HG02642 (cell line): Measurements from ENCODE around the gene ROBO1.

Experiments used
- ATAC-seq: cut with Tn5 transposase; IDR thresholded peaks from one replicate; pipeline ENCODE4 v1.9.1; 2021; ENCODE audit warnings: mild to moderate bottlenecking; ENCODE audit not compliant: unreplicated experiment, poor library complexity

ROBO1 gene

DNA sequence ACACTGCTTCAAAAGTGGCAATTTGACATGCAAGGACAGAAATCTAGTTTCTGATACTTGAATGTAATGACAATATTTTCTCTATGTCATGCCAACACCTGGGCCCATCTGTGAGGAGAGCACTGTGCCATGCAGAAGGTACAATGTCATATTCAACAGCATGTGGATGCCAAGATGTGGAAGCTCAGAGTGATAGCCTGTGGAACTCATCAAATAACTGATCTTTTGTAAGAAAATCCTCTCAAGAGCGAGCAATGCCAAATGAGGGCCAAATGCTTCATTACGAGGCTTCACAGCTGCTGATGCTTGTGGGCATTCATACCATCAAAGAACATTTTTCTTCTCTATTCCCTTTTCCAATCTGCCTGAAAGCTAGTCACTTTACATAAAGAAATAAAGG is 95.1 kb downstream of the ROBO1 start:
- ATAC-seq, result no peak

DNA sequence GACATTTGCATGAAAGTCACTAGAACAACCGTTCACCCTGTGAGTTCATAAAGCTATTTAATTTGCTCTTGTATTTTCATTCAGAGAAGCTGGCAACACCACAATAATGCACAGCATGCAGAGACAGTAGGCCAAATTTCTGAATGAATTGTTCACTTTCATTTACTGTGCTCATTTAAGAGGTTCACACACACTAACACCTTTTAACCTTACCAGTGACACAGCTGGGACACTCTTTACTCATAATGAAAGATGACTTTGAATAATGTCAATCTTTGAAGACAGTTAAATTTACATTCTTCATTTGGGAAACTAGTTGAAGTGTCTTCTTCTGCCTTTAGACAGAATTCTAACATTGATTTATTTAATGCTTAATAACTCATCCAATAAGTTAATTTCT is 95.7 kb downstream of the ROBO1 start:
- no peak for ATAC-seq

- no peak for ATAC-seq
These were observed 97.6 kb downstream of the ROBO1 start for GRCh38 chr3:79670178-79670577.

DNA sequence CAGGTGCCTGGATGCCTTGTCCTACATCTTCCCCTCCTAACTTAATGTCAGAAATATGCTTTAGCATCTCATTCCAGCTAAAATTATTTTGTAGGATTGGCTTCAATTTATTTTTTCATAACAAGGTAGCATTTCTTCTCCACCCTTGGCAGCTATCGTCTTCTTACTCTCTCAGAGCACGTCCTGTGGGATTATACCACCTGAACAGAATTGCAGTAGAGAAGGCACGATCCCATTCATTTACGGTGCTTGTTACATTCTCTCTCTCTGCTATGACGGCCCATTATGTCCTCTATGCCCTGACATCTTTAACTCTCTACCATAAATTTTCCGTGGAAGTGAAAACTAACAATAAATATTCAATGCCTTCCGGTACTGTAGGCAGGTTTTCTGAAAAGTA is 103.3 kb downstream of the ROBO1 start:
- no peak for ATAC-seq

DNA sequence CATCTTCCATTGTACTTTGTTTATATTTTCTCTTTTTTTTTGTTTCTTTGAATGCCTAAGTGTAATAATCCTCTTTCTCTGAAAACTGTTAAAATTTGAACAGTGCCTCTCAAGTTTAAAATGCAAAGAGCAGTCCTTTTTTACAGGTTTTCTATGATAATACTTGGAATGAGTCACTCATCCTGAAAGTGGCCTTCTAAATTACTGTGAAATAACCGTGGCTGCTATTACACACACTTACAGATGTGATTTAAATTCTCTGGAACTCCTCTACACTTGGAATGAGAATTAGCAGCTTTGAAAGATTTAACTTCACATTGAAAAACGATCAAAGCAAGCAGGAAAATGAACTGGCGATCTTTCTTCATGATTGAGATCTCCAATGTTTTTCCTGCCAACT is 105.9 kb downstream of the ROBO1 start:
- no peak for ATAC-seq

DNA sequence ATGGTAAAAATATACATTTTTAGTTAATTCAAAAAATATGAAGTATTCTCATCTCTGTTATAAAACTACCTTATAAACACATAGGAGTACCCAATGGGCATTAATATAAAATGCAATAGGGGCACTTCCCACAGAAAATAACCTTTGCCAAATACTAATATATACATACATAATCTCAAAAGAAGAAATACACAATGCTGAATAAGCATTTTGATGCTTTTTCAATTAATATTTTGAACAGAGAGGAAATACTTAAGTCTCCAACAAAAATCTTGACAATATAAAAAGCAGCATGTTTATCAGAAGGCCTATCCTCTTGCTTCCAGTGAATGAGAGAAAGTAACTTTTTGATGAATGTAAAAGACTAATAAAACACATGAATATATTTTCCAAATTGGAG is 110.7 kb downstream of the ROBO1 start:
- no peak for ATAC-seq

DNA sequence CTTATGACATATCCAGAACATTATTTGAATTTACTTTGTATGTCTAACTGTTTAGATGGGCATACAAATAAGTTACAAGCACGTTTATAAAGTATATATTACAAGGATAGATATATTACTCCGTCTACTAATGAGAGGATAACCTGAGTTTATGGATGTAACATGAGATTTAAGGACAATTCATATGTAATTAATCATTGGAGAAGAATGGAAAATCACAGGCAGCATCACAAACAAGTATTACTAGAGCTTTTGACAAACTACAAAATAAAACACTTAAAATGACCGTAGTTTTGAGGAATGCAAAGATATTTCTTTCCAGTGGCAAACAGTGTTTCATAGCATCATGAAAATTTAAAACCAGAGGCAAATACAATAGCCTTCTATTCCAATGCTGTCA is 113.8 kb downstream of the ROBO1 start:
- no peak for ATAC-seq

- no peak for ATAC-seq
These were observed 114.5 kb downstream of the ROBO1 start for GRCh38 chr3:79653266-79653830.

DNA sequence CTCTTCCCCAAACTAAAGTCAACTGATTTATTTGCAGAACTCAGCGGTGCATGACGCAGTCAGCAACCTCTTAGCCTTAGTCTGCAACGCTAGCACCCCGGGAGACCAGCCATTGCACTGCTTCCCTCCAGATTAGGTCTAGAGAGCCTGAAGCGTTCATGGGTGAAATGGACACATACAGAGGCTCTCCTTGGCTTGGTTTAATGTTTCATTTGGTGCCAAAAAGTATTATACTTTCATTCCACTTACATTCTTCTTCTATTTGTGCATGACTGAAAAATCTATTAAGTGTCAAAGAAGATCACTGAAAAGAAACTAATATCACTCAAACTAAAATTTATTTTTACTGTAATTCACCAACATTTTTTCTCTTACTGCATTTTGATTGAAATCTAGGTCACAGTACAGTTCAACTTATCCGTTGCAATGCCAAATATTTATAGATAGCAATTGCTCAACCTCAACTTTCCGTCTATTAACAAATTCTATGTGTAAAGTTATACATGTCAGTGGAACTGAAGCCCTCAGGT is 116.2 kb downstream of the ROBO1 start:
- ATAC-seq, result no peak

- no peak for ATAC-seq
These were observed 127.9 kb downstream of the ROBO1 start for GRCh38 chr3:79639855-79640254.

GRCh38 chr3:79636372-79636771 is 131.4 kb downstream of the ROBO1 start:
- ATAC-seq, result no peak

DNA sequence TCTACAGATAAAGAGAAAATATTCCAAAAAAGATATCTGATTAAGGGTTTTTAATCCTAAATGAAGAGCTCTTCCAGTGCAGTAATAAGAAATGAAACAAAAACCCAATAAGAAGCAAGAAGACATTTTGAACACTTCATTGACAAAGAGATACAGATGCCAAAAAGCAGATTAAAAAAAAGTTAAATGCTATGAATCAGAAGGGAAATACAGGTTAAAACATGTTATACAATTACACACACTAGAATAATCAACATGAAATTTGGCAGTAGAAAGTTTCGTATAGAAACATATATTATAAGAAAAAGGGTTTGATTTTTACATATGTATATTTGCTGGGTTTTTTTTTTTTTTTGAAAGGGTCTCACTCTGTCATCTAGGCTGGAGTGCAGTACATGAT is 135.0 kb downstream of the ROBO1 start:
- no peak for ATAC-seq

DNA sequence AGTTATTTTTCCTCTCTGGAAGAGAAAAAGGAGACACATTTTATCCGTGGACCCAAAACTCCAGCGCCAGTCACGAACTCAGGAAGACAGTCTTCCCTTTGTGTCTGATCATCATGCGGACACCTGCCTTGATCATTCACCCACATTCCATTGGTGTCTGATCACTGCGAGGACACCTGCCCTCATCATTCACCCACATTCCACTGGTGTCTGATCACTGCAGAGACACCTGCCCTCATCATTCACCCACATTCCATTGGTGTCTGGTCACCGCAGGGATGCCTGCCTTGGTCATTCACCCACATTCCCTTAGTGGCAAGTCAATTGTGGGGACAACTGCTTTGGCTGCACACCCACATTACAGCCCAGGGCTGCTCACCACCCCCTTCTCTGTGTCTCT is 148.9 kb downstream of the ROBO1 start:
- no peak for ATAC-seq

- no peak for ATAC-seq
These were observed 161.4 kb downstream of the ROBO1 start for GRCh38 chr3:79606414-79606813.

- no peak for ATAC-seq
These were observed 163.1 kb downstream of the ROBO1 start for GRCh38 chr3:79604681-79605080.

DNA sequence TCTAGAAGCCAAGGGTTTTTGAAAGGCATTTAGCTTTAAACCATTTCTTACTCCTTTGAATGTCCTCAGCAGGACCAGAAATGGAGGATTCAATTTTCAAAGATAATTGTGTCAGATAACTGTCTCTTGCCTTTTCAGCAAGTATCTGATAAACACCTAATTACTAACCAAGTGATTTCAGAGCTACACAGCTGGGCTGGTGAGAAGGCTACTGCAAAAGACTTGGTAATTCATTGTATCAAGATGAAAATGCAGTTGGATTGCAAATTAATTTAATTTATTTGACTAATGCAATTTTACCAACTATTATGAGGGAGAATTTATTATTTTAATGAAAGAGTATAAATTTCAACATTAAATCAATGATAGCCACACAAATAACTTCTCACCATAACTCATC is 165.4 kb downstream of the ROBO1 start:
- ATAC-seq, result no peak

- no peak for ATAC-seq
These were observed 169.2 kb downstream of the ROBO1 start for GRCh38 chr3:79598594-79598993.

DNA sequence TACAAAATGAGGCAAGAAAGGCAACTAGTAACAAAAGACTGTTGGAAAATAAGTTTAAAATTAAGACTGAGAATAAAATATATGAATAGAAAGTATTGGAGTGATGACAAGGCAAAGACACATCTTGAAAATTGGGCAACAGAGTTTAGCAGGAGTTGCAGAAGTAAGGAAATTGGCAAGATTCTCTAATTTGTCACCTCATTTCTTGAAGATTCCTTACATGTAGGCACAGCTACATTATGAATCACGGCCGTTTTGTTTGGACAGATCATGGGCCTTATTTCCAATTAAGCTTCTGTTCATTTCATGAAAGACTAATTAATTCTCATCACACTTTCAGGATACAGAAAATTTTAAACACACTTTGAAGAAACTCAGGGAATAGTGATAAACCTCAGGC is 170.1 kb downstream of the ROBO1 start:
- ATAC-seq, result no peak

GRCh38 chr3:79587150-79587549 is 180.6 kb downstream of the ROBO1 start:
- ATAC-seq, result no peak

- ATAC-seq, result no peak
These were observed 181.6 kb downstream of the ROBO1 start for GRCh38 chr3:79586232-79586631.

GRCh38 chr3:79572930-79573329 is 194.9 kb downstream of the ROBO1 start:
- ATAC-seq, result no peak

DNA sequence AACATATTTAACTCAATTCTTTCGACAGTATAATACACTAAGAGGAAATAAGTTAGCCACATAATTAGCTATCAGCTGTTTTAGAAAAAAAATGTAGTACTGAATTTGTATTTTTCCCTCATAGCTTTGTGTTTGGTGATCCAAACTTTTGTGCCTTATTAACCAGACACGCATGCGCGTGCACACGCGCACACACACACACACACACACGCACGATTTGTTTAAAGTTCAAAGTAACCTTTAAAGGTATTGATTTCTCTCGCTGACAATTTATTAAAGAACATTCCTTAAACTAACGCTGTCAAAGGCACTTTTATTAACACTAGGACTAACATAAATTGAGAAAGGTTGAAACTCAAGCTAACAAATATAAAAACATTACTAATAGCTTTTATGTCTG is 198.9 kb downstream of the ROBO1 start:
- ATAC-seq, result no peak

- no peak for ATAC-seq
These were observed 203.6 kb downstream of the ROBO1 start for GRCh38 chr3:79564192-79564591.
